Spleen (tissue), 11 donors: Measurements from ENCODE around the gene PLD4. TPM values are rescaled to one million over a fixed set of nuclear protein-coding genes. Genes with fewer than 3 reads are reported as not detected.

Source experiments
- DNase-seq: peaks from one replicate; pipeline ENCODE4 v3.0.0-alpha.2; 2020
- H3K27ac ChIP-seq, 8 donors: fragments of 200-600 bp; sonication (generic) in 7 of 8; 1 replicate in 4 of 8; 2 replicates in 4 of 8; pipeline versions ENCODE4 v1.5.0 to v1.8.0; 2016 to 2021; ENCODE audit warnings: inconsistent platforms in 4 of 8, mild to moderate bottlenecking in 4 of 8, moderate library complexity in 1 of 8
- H3K27me3 ChIP-seq, 7 donors: fragments of 200-600 bp; sonication (generic) in 6 of 7; replicated peaks in 1 of 7; 1 replicate in 4 of 7; 2 replicates in 3 of 7; pipeline versions ENCODE4 v1.5.0 to v1.8.0; 2016 to 2021; ENCODE audit warnings: inconsistent platforms in 3 of 7, mild to moderate bottlenecking in 1 of 7
- H3K36me3 ChIP-seq, 6 donors: fragments of 200-600 bp; sonication (generic) in 5 of 6; 1 replicate in 4 of 6; 2 replicates in 2 of 6; pipeline versions ENCODE4 v1.5.0 to v1.8.0; 2016 to 2021; ENCODE audit warnings: inconsistent platforms in 2 of 6
- H3K4me1 ChIP-seq, 6 donors: fragments of 200-600 bp; sonication (generic) in 5 of 6; 1 replicate in 3 of 6; 2 replicates in 3 of 6; pipeline versions ENCODE4 v1.5.0 to v1.8.0; 2016 to 2021; ENCODE audit warnings: inconsistent platforms in 3 of 6
- H3K4me3 ChIP-seq, 8 donors: fragments of 200-600 bp; sonication (generic) in 7 of 8; 1 replicate in 4 of 8; 2 replicates in 4 of 8; pipeline versions ENCODE4 v1.5.0 to v1.8.0; 2016 to 2021; ENCODE audit warnings: inconsistent platforms in 4 of 8, mild to moderate bottlenecking in 4 of 8, moderate library complexity in 2 of 8
- H3K9me3 ChIP-seq, 8 donors: fragments of 200-600 bp; sonication (generic) in 7 of 8; 1 replicate in 4 of 8; 2 replicates in 4 of 8; pipeline versions ENCODE4 v1.5.0 to v1.8.0; 2016 to 2021; ENCODE audit warnings: inconsistent platforms in 4 of 8
- POLR2A ChIP-seq, 3 donors: fragments of 450-650 bp; IDR thresholded peaks; one replicate each; pipeline ENCODE4 v1.5.1; 2017; ENCODE audit warnings: antibody characterized with exemption in 3 of 3, mild to moderate bottlenecking in 1 of 3
- POLR2AphosphoS5 ChIP-seq, 3 donors: sonication (generic); formaldehyde crosslinking; IDR thresholded peaks; one replicate each; pipeline ENCODE4 v1.5.1; 2017; ENCODE audit warnings: antibody characterized with exemption in 3 of 3
- WGBS, 5 donors: extraction: QIAGEN DNeasy Blood & Tissue Kit in 3 of 5; methylation state at CpG; one replicate each; pipeline versions ENCODE4 v1.1.5 to v1.1.7; 2013 to 2018; 5-methylcytosine and 5-hydroxymethylcytosine counted together
- intact Hi-C: fragments of 100-400 bp; cut with DNase I; formaldehyde crosslinking; loops from one replicate; pipeline ENCODE4 v1.15.0; 2023; ENCODE audit warnings: low total_unique reads
- polyA plus RNA-seq, 3 donors: library from polyadenylated mRNA; stranded (reverse); fragments of 200-250 nt; gene quantifications; one replicate each; pipeline ENCODE4 v1.2.1, GENCODE V29; 2013
- total RNA-seq, 7 donors: library from RNA; depleted of rRNA in 3 of 7; stranded (reverse); fragments of >200 nt in 3 of 7; fragmentation: NEBNext Ultra II Directional in 4 of 7; extraction: Animal tissue kit (Norgen Biotek cat#: 25700) in 4 of 7; gene quantifications; one replicate each; pipeline versions ENCODE4 v1.1.0 to v1.2.1, GENCODE V29; 2016 to 2021
- TF ChIP-seq, protein P1 (sequence below), 11 experiments: fragments of 200-600 bp in 7 of 11; fragments of 450-650 bp in 4 of 11; sonication (generic) in 4 of 11; IDR thresholded peaks in 8 of 11; conservative IDR thresholded peaks in 3 of 11; 1 replicate in 7 of 11; 2 replicates in 4 of 11; pipeline versions ENCODE4 v1.4.0 to v1.8.0; 2016 to 2021; ENCODE audit warnings: antibody characterized with exemption in 11 of 11, inconsistent platforms in 4 of 11, mild to moderate bottlenecking in 1 of 11
- donor health status: healthy with polysubstance abuse.
- donor health status: DM: no; HTN: no; CAD: no; lungs with moderate emphysema.
- donor health status: DM: no; HTN: no; CAD: no.
- donor health status: Bipolar disorder and iron deficiency.
- donor health status: healthy.
- donor health status: DM: no; HTN: no; CAD: no.
- donor health status: DM: yes; HTN: yes; CAD: no.

PLD4 gene
- total and polyA plus RNA-seq, 10 donors, result 5.4 to 31.3 (median 22.9) TPM

- no peaks in the 10 kb centered on the region for H3K36me3 ChIP-seq
Observed at GRCh38 chr14:104953097-104953496, 28.4 kb downstream of the PLD4 start.

GRCh38 chr14:104953896-104954656 lies 29.4 kb downstream of the PLD4 start:
- TF ChIP-seq POLR2AphosphoS5 (IDR thresholded peaks at IDR 0.05) (no peak), POLR2A (IDR thresholded peaks at IDR 0.05) (no peak)
- TF ChIP-seq, protein P1, sequence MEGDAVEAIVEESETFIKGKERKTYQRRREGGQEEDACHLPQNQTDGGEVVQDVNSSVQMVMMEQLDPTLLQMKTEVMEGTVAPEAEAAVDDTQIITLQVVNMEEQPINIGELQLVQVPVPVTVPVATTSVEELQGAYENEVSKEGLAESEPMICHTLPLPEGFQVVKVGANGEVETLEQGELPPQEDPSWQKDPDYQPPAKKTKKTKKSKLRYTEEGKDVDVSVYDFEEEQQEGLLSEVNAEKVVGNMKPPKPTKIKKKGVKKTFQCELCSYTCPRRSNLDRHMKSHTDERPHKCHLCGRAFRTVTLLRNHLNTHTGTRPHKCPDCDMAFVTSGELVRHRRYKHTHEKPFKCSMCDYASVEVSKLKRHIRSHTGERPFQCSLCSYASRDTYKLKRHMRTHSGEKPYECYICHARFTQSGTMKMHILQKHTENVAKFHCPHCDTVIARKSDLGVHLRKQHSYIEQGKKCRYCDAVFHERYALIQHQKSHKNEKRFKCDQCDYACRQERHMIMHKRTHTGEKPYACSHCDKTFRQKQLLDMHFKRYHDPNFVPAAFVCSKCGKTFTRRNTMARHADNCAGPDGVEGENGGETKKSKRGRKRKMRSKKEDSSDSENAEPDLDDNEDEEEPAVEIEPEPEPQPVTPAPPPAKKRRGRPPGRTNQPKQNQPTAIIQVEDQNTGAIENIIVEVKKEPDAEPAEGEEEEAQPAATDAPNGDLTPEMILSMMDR (IDR thresholded peaks at IDR 0.05 in 8 of 11, conservative IDR thresholded peaks at IDR 0.05 in 3 of 11), result no peak
- Histone ChIP-seq H3K4me3 (no peak overlapping the region), H3K27ac (no peak overlapping the region), H3K36me3 (no peaks in the 10 kb centered on the region), H3K9me3 (no peaks in the 10 kb centered on the region), H3K4me1 (no peaks in the 10 kb centered on the region), H3K27me3 (peaks cover 0 to 29% (median 14%) of the 10 kb centered on the region in 7 donors)
- peak; percentile 59 for DNase-seq
- intact Hi-C loops, result no loop called here
- WGBS, 5 donors, result 79 to 91% (median 89%) methylated on average over 26 of the region's 26 CpGs

More at GRCh38 chr14:104953097-104953496, 28.4 kb downstream of the PLD4 start:
- intact Hi-C loops, result no loop called here
- Histone ChIP-seq H3K9me3 (no peaks in the 10 kb centered on the region), H3K27ac (no peak overlapping the region), H3K4me3 (no peak overlapping the region), H3K27me3 (peaks cover 0 to 29% (median 14%) of the 10 kb centered on the region in 7 donors), H3K4me1 (no peaks in the 10 kb centered on the region)
- peak; percentile 58 for DNase-seq
- TF ChIP-seq POLR2AphosphoS5 (IDR thresholded peaks at IDR 0.05), result no peak
- TF ChIP-seq, protein P1 (IDR thresholded peaks at IDR 0.05 in 8 of 11, conservative IDR thresholded peaks at IDR 0.05 in 3 of 11), result no peak
- TF ChIP-seq POLR2A (IDR thresholded peaks at IDR 0.05), result no peak
- 82 to 86% (median 82%) methylated on average over 11 to 13 of the region's 13 CpGs for WGBS, 5 donors

DNA sequence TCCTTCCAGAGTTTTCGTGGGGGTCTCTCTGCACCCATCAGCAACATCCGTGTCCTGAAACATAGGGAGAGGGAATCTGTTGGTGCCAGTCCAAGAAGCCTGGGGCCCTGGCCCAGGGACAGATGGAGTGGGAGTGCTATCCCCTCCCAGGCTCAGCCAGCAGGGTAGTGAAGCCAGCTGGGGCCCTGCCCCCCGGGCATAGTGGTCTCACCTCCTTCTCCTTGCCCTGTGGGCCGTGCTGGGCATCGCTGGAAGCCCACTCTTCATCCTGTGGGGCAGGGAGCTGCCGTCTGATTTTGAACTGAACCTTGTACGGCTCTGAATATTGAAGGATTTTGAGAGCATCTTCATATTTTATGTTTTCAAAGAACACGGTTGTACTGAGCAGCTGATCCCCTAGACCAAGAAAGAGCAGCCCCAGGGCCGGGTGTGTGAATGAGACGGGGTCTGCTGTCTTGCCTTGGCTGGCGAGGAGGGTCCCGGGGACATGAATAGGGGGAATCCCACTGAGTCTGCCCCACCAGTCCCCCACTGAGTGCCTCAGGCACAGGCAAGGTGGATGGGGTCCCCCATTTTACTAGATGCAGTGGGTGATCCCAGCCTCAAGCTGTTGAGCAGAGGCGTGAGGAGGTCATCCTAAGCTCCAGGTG lies 30.2 kb downstream of the PLD4 start:
- peaks cover 0 to 29% (median 14%) of the 10 kb centered on the region in 7 donors for H3K27me3 ChIP-seq
- TF ChIP-seq, protein P1 (IDR thresholded peaks at IDR 0.05 in 8 of 11, conservative IDR thresholded peaks at IDR 0.05 in 3 of 11), result no peak
- TF ChIP-seq POLR2A (IDR thresholded peaks at IDR 0.05) (no peak), POLR2AphosphoS5 (IDR thresholded peaks at IDR 0.05) (no peak)
- intact Hi-C loops, result no loop called here
- no peaks in the 10 kb centered on the region for H3K4me1 ChIP-seq
- H3K36me3 ChIP-seq, result no peaks in the 10 kb centered on the region
- peak; percentile 65 for DNase-seq
- no peaks in the 10 kb centered on the region for H3K9me3 ChIP-seq
- H3K4me3 ChIP-seq, result no peak overlapping the region
- WGBS, 5 donors, result 72 to 86% (median 79%) methylated on average over 5 to 13 of the region's 13 CpGs
- no peak overlapping the region for H3K27ac ChIP-seq

- 81 to 96% (median 86%) methylated on average over 3 of the region's 3 CpGs for WGBS, 5 donors
- DNase-seq, result no peak
- no peaks in the 10 kb centered on the region for H3K4me1 ChIP-seq
- TF ChIP-seq, protein P1 (IDR thresholded peaks at IDR 0.05 in 8 of 11, conservative IDR thresholded peaks at IDR 0.05 in 3 of 11), result no peak
- TF ChIP-seq POLR2AphosphoS5 (IDR thresholded peaks at IDR 0.05) (no peak), POLR2A (IDR thresholded peaks at IDR 0.05) (no peak)
- no peak overlapping the region for H3K27ac ChIP-seq
- H3K36me3 ChIP-seq, result no peaks in the 10 kb centered on the region
- peaks cover 0 to 29% (median 14%) of the 10 kb centered on the region in 7 donors for H3K27me3 ChIP-seq
- H3K9me3 ChIP-seq, result no peaks in the 10 kb centered on the region
- intact Hi-C loops, result no loop called here
- no peak overlapping the region for H3K4me3 ChIP-seq
Observed at GRCh38 chr14:104955396-104955770, 30.7 kb downstream of the PLD4 start.
